ENCODE results near the gene CD82. TPM values are rescaled to one million over a fixed set of nuclear protein-coding genes. Genes with fewer than 3 reads are reported as not detected.
A peak's percentile ranks its signal among the peaks of the same experiment; 100 is the strongest.

The CD82 gene
- total and polyA plus RNA-seq, 2 donors (not counting 1 experiment from before 2014, with no cell fraction given) = 192 to 438 TPM

DNA sequence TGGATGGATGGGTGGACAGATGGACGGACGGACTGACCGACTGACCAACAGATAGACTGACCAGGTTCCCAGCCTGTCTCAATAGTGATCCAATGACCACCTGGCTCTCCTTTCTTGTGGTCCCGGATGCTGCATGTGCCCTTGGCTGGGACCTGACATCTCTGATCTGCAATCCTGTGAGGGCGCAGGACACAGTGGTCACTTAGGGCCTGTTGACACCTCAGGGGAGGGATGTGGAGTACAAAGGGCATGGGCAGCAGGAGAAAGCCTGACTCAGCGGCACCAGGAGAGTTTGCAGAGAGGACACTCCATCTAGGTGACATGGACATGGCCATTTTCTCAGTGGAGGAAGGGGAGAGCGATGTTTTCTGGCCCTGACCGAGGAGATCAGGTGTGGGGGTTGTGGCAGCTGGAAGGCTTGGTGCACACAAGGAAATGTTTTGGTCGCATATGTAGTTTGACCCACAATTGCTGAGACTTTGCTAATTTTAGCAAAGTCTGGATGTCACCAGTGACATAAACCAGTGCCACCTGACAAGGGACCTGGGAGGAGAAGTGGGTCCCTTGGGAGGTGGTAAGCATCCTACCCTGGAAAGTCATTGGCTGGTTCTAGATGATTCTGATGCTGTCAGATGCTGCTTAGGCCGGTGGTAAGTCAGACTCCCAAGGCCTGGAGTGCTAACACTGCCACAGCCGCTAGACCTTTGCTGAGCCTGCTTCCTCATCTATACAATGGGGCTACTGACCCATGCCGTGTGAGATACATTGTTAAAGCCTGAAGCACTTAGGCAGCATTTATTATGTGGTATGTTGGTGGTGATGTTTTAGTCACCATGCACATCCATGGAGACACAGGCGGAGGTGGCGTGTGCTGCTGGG is 50.7 kb downstream of the CD82 start:
- 86% methylated on average over 13 of the region's 14 CpGs for WGBS (ENCODE audit: insufficient coverage)
- H3K4me3 ChIP-seq (ENCODE audit: control extremely low read depth in 1 of 5, extremely low read depth in 1 of 5, insufficient read depth in 1 of 5, low read depth in 2 of 5, low read length in 4 of 5) = no peak overlapping the region
- Mint-ChIP-seq H3K27me3 (no peaks in the 10 kb centered on the region), H3K27ac (peak overlapping the region; percentile 91), H3K9me3 (ENCODE audit: insufficient read depth) (no peaks in the 10 kb centered on the region), H3K4me3 (peak overlapping the region; percentile 11), H3K4me1 (peaks cover 71% of the 10 kb centered on the region)
- peaks cover 52% of the 10 kb centered on the region for H3K79me2 ChIP-seq (ENCODE audit: control insufficient read depth, insufficient read depth, low read length)
- H3K9ac ChIP-seq (ENCODE audit: low read length) = no peak overlapping the region
- peaks cover 0 to 69% of the 10 kb centered on the region in 2 experiments for H3K36me3 ChIP-seq (replicated peaks in 1 of 2; ENCODE audit: control extremely low read depth in 1 of 2, control insufficient read depth in 1 of 2, extremely low read depth in 1 of 2, insufficient read depth in 2 of 2, low read length in 1 of 2)
- peak; percentile 62 for DNase-seq
- no peaks in the 10 kb centered on the region for H3K27me3 ChIP-seq (replicated peaks in 1 of 4; ENCODE audit: control extremely low read depth in 1 of 4, control insufficient read depth in 3 of 4, insufficient read depth in 4 of 4, low read length in 3 of 4)
- peak overlapping the region; percentile 0 to 32 for H3K27ac ChIP-seq (ENCODE audit: low read length in 2 of 2)
- H3K4me2 ChIP-seq (replicated peaks; ENCODE audit: low read depth, low read length, poor library complexity, severe bottlenecking) = peak overlapping the region; percentile 25
- ATAC-seq (ENCODE audit: low read depth) = peak; percentile 9
- peaks cover 58 to 61% of the 10 kb centered on the region in 2 donors for H3K4me1 ChIP-seq (ENCODE audit: control insufficient read depth in 2 of 2, insufficient read depth in 2 of 2, low read length in 2 of 2)
- intact Hi-C loops (cut with micrococcal nuclease) = loop anchor here (1.0 kb wide), 1 partner anchor 93 kb away; no protein-coding TSS in a partner anchor
- POLR2A ChIA-PET = interaction anchor here (1.2 to 9.7 kb wide), 5 partner anchors 17 to 334 kb away, joined by 3 to 189 read pairs (median 16); partner anchors contain the start of genes CD82 and TP53I11
- H4K20me1 ChIP-seq (ENCODE audit: control insufficient read depth, insufficient read depth, low read length, poor library complexity, severe bottlenecking) = peaks cover 30% of the 10 kb centered on the region
- H2AFZ ChIP-seq (ENCODE audit: insufficient read depth, low read depth, low read length, poor library complexity, severe bottlenecking) = no peak overlapping the region
- CTCF ChIA-PET = interaction anchor here (0.9 to 21.7 kb wide), 30 partner anchors 9 to 548 kb away, joined by 3 to 816 read pairs (median 6); partner anchors contain the start of gene CD82
- no peaks in the 10 kb centered on the region for H3K9me3 ChIP-seq (ENCODE audit: control extremely low read depth in 1 of 3, control insufficient read depth in 2 of 3, insufficient read depth in 1 of 3, low read length in 2 of 3)
- no peak for TF ChIP-seq EZH2 (IDR thresholded peaks at IDR 0.05; ENCODE audit: borderline replicate concordance, insufficient read depth, low read depth, low read length, poor library complexity, severe bottlenecking)
- TF ChIP-seq, protein P1, sequence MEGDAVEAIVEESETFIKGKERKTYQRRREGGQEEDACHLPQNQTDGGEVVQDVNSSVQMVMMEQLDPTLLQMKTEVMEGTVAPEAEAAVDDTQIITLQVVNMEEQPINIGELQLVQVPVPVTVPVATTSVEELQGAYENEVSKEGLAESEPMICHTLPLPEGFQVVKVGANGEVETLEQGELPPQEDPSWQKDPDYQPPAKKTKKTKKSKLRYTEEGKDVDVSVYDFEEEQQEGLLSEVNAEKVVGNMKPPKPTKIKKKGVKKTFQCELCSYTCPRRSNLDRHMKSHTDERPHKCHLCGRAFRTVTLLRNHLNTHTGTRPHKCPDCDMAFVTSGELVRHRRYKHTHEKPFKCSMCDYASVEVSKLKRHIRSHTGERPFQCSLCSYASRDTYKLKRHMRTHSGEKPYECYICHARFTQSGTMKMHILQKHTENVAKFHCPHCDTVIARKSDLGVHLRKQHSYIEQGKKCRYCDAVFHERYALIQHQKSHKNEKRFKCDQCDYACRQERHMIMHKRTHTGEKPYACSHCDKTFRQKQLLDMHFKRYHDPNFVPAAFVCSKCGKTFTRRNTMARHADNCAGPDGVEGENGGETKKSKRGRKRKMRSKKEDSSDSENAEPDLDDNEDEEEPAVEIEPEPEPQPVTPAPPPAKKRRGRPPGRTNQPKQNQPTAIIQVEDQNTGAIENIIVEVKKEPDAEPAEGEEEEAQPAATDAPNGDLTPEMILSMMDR (IDR thresholded peaks at IDR 0.05) = no peak
